HS-5 (cell line): ENCODE measurements around the gene PRR33.

Experiments used
- DNase-seq: peaks from one replicate; pipeline ENCODE4 v3.0.0-alpha.2; 2012; ENCODE audit warnings: low read depth

Gene PRR33

DNA sequence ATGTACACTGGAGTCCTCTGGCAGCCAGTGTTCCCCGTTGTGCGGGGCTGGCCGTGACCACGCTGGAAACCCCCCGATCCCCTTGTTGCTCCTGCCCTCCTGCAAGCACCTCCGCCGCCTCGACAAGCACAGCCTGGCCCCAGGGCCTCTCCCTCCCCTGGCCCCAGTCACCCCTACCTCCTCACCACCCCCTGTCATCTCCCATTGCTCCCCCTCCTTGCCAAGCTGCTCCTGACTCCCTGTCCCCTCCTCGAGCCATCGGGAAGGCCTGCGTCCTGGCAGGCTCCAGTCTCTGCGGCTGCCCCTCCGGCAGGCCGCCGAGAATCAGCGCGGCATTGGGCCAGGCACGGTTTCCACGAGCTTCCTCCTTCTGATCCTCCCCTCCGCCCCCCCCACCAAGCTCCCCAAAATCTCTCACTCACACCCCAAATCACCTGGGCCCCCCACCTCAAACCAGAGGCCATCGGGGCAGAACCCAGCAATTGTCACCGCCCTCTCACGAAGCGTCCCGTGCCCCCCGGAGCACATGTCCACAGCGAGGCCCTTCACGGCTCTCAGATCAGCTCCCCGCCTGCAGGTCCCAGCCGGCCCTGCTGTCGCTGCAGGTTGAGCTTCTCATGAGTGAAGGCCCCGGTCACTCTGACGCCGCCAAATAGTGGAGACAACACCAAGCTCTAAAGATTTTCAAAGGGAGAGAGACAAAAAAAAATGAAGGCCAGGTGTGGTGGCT is 44.5 kb downstream of the PRR33 start:
- DNase-seq = no peak

DNA sequence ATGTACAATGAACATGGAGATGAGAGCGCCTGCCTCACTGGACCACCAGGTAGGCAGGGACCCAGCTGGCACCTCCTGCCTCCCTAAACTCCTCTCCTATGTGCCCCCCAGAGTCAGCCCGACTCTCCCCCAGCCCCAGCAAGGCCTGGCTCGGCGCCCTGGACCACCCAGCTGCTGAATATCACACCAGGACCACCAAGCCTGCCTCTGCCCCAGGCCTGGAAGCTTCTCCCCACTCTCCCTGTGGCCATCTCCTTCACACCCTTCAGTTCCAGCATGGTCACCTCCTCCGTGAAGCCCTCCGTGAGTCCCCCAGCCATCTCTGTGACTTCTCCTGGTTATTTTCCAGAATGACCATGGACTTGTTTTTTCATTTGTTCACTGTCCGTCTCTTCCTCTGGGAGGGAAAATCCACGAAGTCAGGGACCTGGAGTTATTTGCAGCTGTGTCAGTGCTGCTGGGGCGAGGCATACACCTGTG is 45.2 kb downstream of the PRR33 start:
- DNase-seq = no peak

GRCh38 chr11:1845561-1846452 is 45.9 kb downstream of the PRR33 start:
- no peak for DNase-seq

DNA sequence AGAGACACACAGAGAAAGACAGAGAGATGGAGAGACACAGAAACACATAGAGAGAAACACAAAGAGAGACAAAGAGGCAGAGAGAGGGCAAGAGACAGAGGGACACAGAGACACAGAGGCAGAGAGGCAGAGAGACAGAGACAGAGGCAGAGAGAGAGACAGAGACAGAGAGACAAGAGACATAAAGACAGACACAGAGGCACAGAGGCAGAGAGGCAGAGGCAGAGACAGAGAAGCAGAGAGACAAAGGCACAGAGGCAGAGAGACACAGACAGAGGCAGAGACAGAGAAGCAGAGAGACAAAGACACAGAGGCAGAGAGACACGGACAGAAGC is 46.6 kb downstream of the PRR33 start:
- no peak for DNase-seq

DNA sequence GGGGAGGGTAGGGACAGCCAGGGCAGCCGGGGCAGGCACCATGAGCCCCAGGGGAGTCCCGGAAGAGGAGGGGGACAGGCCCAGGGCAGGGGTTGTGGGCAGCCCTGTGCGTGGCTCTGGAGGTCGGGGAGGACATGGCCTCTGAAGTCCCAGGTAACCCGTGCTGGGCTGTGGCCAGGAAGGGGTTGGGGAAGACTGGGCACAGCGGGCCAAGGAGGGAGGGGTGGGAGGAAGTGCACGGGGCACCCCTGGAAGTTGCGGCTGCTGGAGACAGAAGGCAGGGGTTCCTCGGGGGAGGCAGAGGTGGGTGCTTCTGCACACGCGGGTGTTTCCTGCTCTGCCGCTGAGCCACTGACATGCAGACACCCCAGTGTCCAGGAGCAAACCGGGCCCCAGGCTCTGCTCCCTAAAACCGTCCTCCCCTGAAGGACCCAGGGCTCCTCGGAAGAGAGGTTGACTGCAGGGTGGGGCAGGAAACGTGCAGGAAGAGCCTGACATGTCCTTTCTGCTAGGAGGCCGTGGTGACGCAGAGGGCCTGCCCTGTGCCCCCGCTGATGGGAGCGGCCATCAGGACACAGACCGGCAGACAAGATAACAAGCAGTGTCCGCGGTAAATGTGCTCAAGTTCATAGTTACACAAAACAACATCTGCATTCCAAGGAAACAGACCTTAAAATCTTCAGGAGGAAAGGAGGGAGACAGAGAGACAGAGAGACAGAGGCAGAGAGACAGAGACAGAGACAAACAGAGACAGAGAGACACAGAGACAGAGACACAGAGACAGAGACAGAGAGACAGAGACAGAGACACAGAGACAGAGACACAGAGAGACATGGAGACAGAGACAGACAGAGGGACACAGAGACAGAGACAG is 47.2 kb downstream of the PRR33 start:
- no peak for DNase-seq

DNA sequence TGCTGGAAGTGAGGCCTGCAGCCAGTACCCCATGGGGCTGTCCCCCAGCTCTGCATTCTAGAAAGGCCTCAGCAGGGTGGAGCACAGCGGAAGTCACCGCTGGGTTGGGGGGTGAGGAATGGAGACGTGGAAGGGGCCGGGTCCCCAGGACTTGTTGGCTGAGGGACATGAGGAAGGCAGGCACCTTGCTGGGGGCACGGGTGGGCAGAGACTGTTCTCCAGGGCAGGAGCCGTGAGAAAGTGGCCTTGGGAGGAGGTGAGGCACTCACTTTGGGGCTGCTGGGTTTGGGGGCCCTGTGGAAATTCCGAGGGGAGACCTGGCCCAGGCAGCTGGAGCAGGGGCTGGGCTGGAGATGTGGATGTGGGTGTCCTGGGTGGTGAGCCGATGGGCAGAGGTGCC is 47.9 kb downstream of the PRR33 start:
- DNase-seq = no peak

GRCh38 chr11:1843098-1843473 is 48.6 kb downstream of the PRR33 start:
- no peak for DNase-seq

DNA sequence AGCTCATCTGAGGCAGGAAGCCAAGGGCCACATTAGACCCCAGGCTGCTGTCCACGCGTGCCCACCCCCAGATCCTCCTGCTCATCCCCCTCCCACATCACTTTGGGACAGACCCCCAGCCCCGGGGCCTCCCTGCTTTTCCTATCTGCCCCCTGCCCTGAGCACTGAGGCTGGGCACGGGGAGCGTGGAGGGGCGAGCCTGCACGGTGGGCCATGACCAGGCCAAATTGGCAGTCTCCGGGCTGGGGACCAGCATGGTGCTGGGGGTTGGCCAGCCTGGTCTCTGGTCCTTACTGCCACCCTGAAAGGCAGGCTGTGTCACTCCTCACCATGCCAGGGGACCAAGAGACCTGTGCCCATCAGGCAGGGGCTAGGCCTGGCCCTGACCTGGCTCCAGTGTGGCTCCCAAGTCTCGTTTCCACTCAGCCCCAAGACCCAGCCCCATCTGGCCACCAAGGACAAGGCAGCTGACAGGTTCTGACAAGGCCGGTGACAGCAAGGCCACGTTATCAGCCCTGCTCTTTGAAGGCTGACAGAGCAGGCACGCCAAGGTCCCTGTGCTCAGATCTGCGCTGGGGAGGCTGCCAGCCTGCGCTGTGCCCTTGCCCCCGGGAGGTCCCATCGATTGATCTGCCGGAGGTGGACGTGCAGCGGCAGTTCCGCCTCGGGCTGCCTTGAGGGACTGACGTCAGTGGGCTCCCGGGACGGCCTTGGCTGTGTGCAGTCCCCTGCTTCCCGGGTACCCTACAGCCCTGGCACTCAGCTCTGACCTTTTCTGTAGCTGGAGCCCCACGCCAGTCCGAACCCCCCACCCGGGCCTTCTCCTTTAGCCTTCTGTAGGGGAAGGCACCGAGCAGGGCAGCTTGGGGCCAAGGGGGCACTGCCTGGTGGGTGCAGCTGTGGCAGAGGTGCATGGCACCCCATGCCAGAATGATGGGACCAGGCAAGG is 49.3 kb downstream of the PRR33 start:
- no peak for DNase-seq

GRCh38 chr11:1841511-1842148 is 50.1 kb downstream of the PRR33 start:
- DNase-seq = no peak

- DNase-seq = no peak
Measured at GRCh38 chr11:1840780-1841480, 50.8 kb downstream of the PRR33 start.

DNA sequence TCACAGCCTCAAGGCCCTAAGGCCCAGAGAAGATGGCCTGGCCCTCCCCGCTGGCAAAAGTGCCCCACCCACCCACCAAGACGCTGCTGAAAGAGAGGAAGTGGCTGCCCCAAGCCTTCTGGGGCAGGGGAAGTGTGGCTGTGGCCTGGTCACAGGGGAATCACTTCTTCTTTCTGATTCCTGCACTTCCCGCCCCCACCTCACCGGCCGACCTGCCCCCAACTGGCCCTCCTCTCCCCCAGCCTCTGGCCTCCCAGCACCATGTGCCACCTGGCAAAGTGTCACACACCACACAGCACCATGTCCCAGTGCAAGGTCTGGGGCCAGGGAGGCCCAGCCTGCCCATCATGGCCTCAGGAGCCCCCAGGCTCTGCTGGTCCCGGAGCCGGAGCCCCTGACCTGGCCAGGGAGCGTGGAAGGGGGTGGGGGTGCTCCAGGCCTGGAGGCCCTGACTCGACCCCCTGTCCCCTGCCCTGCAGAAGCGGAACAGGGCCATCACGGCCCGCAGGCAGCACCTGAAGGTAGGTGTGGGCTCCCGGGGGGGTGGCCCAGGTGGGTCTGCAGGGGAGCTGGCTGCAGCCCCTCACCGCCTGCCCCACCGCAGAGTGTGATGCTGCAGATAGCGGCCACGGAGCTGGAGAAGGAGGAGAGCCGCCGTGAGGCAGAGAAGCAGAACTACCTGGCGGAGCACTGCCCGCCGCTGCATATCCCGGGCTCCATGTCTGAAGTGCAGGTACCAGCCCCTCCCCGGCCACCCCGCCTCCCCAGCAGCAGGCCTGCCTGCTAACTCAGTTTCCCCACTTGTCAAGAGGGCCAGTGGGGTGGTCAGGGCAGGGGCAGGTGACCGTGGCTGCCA is 51.5 kb downstream of the PRR33 start:
- no peak for DNase-seq

- no peak for DNase-seq
Measured at GRCh38 chr11:1839204-1839923, 52.3 kb downstream of the PRR33 start.

DNA sequence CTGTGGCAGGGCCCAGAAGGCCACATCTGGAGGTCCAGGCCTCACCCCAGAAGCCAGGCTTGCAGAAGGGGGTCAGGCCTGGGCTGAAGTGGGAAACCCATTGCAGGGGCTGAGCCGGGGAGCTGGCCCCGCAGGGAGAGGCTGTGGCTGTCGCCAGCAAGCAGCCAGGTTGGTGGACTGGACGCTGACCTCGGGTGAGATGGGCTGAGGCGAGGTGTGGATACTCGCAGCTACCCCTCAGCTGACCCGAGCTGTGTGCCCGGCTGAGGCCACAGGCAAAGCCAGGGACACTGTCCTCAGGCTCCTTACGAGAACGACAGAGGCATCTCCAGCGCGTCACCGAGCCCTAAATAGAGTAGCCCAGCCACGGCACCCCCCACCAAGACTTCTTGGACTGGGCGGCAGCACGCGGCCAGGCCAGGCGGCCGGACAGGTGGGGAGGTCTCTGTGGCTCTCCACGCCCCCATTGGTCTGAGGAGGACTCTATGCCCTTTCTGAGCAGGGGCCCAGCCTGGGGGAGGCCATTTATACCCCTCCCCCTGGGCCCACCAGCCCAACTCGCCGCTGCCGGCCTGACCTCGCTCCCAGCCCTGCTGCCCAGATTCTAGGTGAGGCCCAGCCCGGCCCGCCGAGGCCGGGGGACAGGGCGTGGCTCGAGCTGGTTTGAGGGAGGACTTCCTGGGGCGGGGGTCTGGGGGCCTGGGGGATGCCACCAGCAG is 53.1 kb downstream of the PRR33 start, which contains the start of gene TNNI2:
TSS of gene TNNI2 (plus strand) at position 556 of the 719 bp plus-strand sequence. CDS start 716 bp downstream, outside the sequence.
- DNase-seq = no peak
